MV-4-11 (cell line): Measurements from ENCODE around the gene RANBP9.

Source experiments
- DNase-seq: peaks from one replicate; lab custom pipeline; 2025; lab: John Stamatoyannopoulos, UW

The RANBP9 gene

DNA sequence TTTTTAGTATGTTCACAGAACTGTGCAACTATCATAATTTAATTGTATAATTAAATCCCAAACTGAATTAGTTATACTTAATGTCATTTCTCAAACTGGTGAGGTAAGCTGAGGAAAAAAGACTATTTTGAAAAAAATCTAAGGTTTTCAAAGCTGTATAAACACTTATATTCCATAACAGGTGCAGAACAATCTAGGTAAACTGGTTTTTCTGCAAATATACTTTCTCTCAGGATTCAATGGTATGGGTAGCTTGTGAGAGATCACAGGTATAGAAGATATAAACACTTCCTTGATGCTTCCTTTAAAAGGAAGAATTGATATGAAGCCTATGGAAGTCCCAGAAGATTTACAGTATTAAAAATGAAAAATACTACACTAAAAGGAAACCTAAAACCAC lies 62.8 kb downstream of the RANBP9 start:
- no peak for DNase-seq

- DNase-seq = no peak
Observed at GRCh38 chr6:13643125-13643524, 68.5 kb downstream of the RANBP9 start.

- DNase-seq = no peak
Observed at GRCh38 chr6:13641315-13641714, 70.3 kb downstream of the RANBP9 start.

- no peak for DNase-seq
Observed at GRCh38 chr6:13638626-13639025, 73.0 kb downstream of the RANBP9 start.

DNA sequence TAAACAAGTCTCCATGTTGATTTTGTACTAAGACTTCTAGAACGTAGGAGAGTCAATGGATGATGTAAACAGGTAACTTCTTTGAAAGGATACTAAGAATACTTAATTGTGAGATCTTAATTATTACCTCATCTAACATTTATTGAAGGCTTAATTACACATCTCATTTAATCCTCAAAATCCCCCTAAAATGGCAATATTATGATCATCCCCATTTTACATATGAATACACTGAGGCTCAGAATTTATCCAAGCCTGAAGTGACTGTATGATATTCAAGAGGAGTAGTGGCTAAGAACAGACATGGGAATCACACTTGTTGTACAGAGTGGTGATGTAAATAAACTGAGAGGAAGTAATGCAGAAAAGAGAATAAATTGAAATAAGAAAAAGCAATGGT lies 73.6 kb downstream of the RANBP9 start:
- no peak for DNase-seq

GRCh38 chr6:13635948-13636658 lies 75.5 kb downstream of the RANBP9 start:
- DNase-seq = peak; percentile 57

DNA sequence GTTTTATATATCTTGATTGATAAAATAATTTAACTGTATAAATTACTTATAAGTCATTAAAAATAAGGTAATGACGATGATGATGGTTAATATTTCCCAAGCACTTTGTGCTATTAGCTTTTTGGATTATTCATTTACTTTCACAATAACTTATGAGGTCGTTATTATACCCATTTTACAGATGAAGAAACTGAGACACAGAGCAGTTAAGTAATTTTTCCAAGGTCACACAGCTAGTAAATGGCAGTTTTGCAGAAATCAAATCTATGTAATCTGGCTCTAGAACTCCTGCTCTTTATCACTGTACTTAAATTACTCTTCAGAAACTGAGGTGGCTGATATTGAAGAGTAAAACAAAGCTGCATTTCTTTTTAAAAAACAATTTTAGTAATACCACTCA lies 78.3 kb downstream of the RANBP9 start:
- no peak for DNase-seq

DNA sequence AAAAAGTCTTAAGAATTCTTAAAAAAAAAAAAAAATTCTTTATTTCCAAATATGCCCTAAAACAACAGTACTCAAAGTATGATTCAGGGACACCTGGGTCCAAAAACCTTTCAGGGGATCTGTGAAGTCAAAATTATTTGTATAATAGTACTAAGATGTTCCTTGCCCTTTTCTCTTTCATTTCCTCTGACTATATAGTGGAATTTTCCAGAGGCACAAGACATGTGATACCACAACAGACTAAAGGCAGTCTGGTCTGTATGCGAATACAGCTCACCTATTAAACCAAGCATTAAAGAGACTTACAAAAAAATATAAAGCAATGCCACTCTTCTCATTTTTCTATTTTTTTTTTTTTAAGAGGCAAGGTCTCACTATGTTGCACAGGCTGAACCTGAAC lies 81.1 kb downstream of the RANBP9 start:
- DNase-seq = no peak

DNA sequence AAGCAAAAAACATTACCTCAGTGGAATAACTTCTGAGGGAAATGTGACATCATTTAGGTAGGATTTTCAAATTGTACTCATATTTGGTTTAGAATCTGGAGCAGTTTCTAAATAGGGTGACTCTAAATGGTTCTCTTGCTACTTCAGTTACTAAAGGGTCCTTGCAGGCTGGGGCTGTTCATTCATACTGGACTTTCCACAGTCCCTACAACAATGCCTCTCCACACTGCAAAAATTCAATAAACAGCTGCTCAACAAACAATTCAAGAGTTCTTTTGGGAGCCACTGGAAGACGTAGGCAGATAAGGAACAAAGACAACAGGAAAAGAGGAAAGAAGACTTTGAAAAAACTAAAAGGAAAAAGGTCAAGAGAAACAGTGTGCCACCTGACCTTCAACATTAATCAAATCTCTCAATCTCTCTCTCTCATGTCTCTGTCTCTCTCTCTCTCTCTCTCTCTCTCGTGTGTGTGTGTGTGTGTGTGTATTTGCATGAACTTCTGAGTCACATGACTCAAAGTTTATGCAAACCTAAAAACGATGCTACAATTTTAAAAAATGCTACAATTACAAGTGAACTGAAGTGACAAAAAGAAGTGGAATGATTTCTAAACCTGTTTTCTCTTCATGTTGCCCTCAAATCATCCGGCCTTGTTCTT lies 82.0 kb downstream of the RANBP9 start:
- no peak for DNase-seq

- peak; percentile 39 for DNase-seq
Observed at GRCh38 chr6:13624871-13625288, 86.8 kb downstream of the RANBP9 start.

DNA sequence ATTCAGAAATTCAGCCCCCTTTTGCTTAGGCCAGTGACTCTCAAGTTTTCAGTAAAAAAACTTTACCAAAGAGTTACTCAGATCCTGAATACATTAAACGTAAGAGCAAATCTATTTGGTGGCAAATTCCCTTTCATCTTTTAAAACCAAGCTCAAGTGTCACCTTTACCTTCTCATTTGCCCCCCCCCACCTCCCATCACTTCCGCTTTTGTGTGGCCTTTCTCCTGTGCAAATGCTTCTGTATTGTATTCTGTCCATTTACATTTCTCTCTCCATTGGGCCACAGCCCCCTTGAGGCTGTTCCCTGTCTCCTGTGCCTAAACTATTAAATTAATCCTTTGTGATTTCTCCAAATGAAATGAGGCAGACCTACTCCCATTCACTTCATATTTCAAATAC lies 94.6 kb downstream of the RANBP9 start:
- DNase-seq = no peak

DNA sequence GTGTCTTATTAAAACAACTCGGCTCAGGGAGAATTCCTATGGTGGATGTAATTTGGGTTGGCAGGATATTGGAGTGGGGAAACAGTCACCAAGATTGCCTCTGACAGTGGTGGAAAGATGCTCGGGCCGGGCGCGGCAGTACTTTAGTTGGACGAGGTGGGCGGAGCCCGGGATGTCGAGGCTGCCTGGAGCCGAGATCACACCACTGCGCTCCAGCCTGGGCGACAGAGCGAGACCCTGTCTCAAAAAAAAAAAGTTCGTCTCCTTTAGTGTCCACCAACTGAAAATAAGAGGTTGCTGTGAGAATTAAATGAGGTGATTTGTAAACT lies 95.9 kb downstream of the RANBP9 start:
- DNase-seq = no peak

- DNase-seq = peak; percentile 95
Observed at GRCh38 chr6:13614926-13615791, 96.5 kb downstream of the RANBP9 start, which contains the start of gene NOL7. NOL7 (plus strand) TSS chr6:13615335; CDS start chr6:13615359, 24 bp downstream.

DNA sequence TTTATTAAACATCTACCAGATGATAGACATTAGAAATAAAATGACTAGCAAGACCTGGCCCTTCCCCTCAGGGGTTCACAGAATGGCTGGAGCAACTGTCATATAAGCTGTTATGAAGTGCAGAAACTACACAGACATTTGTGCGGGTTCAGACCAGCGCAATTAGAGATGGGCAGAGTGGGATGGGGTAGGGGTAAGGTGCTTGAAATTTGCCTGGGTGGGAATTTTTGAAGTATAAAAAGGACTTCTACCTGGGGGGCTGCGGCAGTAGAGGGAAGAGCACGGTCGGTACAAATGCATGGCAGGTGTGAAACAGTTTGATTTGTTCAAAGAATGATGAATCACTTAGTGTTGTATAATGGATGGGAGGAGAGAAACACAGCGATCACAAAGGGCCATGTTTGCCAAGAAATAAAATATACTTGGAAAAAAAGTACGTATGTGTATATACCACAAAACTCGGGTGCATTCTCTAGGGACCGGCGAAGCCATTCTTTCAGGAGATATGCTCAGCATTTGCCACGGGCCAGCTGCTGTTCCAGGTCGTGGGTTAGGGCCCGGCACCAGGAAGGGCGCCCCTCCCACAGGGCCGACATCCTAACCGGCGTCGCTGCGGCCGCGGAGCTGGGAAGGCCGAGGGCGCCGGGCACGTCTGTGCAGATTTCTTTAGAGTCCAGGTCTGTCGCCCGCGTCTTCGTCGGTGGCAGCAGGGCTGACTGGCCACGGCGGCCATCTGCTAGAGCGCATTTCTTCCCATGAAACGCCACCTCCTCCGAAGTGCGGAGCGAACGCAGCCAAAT lies 97.3 kb downstream of the RANBP9 start:
- peak; percentile 27 for DNase-seq

DNA sequence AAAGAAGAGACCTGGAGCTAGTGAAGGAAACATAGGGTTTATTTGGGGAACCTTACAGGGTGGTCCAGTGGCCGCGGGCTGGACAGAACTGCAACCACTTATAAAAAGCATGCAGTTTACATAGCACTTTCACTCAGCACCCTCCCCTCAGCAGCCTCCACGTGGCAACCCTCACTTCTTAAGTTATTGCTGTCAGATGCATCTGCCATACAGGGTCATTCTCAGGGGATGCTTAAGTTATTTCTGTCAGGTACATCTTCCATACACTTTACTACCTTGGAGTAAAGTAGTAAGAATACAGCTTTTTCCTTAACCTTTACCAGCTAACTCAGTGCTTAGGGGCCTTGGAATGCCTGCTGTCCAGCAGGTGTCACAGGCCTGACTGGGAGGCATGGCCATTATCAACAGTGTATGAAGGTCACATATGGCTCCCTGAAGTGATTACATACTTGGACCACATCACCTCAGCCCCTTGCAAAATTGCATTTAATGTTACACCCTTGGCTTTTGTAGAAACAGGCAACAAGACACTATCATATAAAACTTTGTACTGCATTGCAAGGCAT lies 98.5 kb downstream of the RANBP9 start:
- DNase-seq = no peak

GRCh38 chr6:13611715-13612114 lies 99.9 kb downstream of the RANBP9 start:
- DNase-seq = peak; percentile 69

- DNase-seq = no peak
Observed at GRCh38 chr6:13605634-13606033, 106.0 kb downstream of the RANBP9 start.

DNA sequence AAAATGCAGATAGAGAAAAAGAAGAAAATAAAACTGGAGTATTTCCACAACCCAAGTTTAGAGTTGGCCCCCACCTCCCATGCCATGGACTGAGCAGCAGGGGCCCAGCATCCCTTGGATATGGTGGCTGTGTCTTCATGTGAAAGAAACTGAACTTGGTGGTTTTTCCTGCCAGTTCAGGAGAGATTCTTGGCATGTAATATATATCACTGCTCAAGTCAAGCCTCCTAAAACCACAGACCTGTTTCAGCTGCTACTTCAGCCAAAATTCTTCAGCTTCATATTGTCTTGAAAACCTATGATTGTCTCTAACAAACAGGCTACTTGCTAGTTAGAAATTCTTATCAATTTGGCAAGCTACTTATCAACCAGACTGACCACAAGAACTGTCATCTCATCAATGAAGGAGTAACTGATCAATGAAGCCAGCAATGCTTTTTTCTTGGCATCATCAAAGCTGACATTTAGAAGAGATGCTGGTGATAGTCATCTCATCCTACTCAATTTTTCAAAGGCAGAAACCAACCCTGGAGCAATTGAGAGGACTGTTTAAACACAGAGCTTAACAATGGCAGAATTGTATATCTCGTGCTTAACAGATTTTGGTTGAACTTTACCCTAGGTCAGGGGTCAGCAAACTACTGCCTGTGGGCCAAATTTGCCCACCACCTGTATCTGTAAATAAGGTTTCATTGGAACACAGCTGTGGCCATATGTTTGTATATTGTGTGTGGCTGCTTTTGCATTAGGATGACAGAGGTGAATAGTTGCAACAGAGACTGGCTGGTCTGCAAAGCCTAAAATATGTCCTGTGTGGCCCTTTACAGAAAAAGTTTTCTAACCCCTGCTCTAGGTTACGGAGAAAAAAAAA lies 106.9 kb downstream of the RANBP9 start:
- no peak for DNase-seq

- DNase-seq = no peak
Observed at GRCh38 chr6:13604135-13604534, 107.5 kb downstream of the RANBP9 start.

- no peak for DNase-seq
Observed at GRCh38 chr6:13600036-13600435, 111.6 kb downstream of the RANBP9 start.

DNA sequence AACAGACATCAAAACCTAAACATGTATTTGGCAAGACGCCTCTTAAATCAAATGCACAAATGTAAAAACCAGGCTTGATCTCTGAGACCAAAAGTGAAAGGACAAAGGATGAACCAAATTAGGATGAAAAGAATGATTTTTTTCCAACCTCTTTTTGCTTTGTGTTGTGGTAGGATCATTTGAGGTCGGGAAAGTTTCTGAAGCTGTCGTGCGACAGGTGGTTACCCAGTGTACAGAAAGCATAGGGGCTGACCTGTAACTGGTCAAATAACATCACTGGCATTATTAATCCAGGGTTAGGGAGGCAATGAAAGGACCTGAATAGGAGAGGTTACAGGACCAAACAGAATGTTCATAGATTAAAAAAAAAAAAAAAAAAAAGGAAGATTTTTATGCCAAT lies 114.6 kb downstream of the RANBP9 start:
- no peak for DNase-seq
